Caco-2 (cell line): Measurements from ENCODE around the gene ZSWIM1. TPM values are rescaled to one million over a fixed set of nuclear protein-coding genes. Genes with fewer than 3 reads are reported as not detected.
A peak's percentile ranks its signal among the peaks of the same experiment; 100 is the strongest.

Source experiments
- Bru-seq: library from RNA; stranded (reverse); fragments of 400-500 nt; gene quantifications from one replicate; lab custom pipeline; 2021; lab: Mats Ljungman, UMichigan
- BruChase-seq, 2 experiments: library from RNA; stranded (reverse); fragments of 400-500 nt; gene quantifications; one replicate each; lab custom pipeline; 2021; lab: Mats Ljungman, UMichigan
- BruUV-seq: library from RNA; stranded (reverse); fragments of 400-500 nt; replicated peaks from 2 replicates; lab custom pipeline; 2021; lab: Mats Ljungman, UMichigan
- CTCF ChIA-PET: fragments of 300-600 bp; sonication (Branson Sonifier 250); formaldehyde crosslinking; loops from one replicate; lab custom pipeline; 2022; ENCODE audit warnings: antibody characterized with exemption; lab: Charles Lee
- POLR2A ChIA-PET: fragments of 300-600 bp; sonication (Branson Sonifier 250); formaldehyde crosslinking; loops from one replicate; lab custom pipeline; 2022; ENCODE audit warnings: antibody characterized with exemption; lab: Charles Lee
- DNase-seq, 2 experiments: peaks; one replicate each; pipeline versions ENCODE4 v3.0.0 to v3.0.0-alpha.2; 2020 to 2022
- H3K27me3 ChIP-seq: replicated peaks from 2 replicates; pipeline ENCODE4 v1.6.0; 2011; ENCODE audit warnings: low read length; ENCODE audit not compliant: control insufficient read depth, insufficient read depth
- H3K36me3 ChIP-seq: 2 replicates; pipeline ENCODE4 v1.5.1; 2011; ENCODE audit warnings: low read length; ENCODE audit not compliant: control insufficient read depth, insufficient read depth
- H3K4me1 ChIP-seq: fragments of 250-450 bp; sonication (Bioruptor Pico); 2 replicates; pipeline ENCODE4 v1.5.1; 2020; ENCODE audit warnings: mild to moderate bottlenecking
- H3K4me3 ChIP-seq: 2 replicates; pipeline ENCODE4 v1.5.1; 2011; ENCODE audit warnings: low read depth, mild to moderate bottlenecking, control low read depth, low read length
- H3K9me3 ChIP-seq: fragments of 250-450 bp; sonication (Bioruptor Pico); 2 replicates; pipeline ENCODE4 v1.5.1; 2020; ENCODE audit warnings: mild to moderate bottlenecking, moderate library complexity
- H3K27ac Mint-ChIP-seq: one replicate; pipeline ENCODE4 v1.8.0; 2022; ENCODE audit warnings: mixed read lengths; ENCODE audit not compliant: unreplicated experiment
- H3K27me3 Mint-ChIP-seq: one replicate; pipeline ENCODE4 v1.8.0; 2022; ENCODE audit warnings: mixed read lengths; ENCODE audit not compliant: insufficient read depth, unreplicated experiment
- H3K36me3 Mint-ChIP-seq: one replicate; pipeline ENCODE4 v1.8.0; 2022; ENCODE audit warnings: mild to moderate bottlenecking, mixed read lengths; ENCODE audit not compliant: insufficient read depth, unreplicated experiment
- H3K4me1 Mint-ChIP-seq: one replicate; pipeline ENCODE4 v1.8.0; 2022; ENCODE audit warnings: low read depth, mixed read lengths; ENCODE audit not compliant: unreplicated experiment
- H3K4me3 Mint-ChIP-seq: one replicate; pipeline ENCODE4 v1.8.0; 2022; ENCODE audit warnings: mild to moderate bottlenecking, moderate library complexity, mixed read lengths; ENCODE audit not compliant: unreplicated experiment
- H3K9me3 Mint-ChIP-seq: one replicate; pipeline ENCODE4 v1.8.0; 2022; ENCODE audit warnings: mixed read lengths; ENCODE audit not compliant: unreplicated experiment
- CTCF ChIP-seq, 2 experiments: fragments of 200-600 bp in 1 of 2; IDR thresholded peaks; 1 replicate in 1 of 2; 2 replicates in 1 of 2; pipeline versions ENCODE4 v1.5.1 to v1.8.0; 2011 to 2022; ENCODE audit warnings: antibody characterized with exemption in 1 of 2, control low read depth in 1 of 2, inconsistent platforms in 1 of 2, low read depth in 1 of 2, low read length in 1 of 2, mild to moderate bottlenecking in 1 of 2, moderate library complexity in 1 of 2; ENCODE audit not compliant: insufficient read depth in 1 of 2, severe bottlenecking in 1 of 2, unreplicated experiment in 1 of 2
- intact Hi-C: fragments of 100-400 bp; cut with micrococcal nuclease; formaldehyde crosslinking; loops from one replicate; pipeline ENCODE4 v1.10.0; 2022; ENCODE audit not compliant: unreplicated experiment
- long read RNA-seq: library from polyadenylated mRNA; stranded (forward); transcript quantifications from one replicate; pipeline ENCODE4 v2.0.0, GENCODE V29; 2022
- total RNA-seq: library from RNA; stranded (reverse); gene quantifications from 2 replicates; pipeline ENCODE4 v1.2.3, GENCODE V29; 2022

ZSWIM1 gene
- total RNA-seq (24.8 and 27.3 TPM in 2 replicates), Bru-seq, nascent RNA (percentile 84 among the genes with signal in this experiment), BruChase-seq, experiment 1, labeled RNA remaining after a 2-hour chase (percentile 89 among the genes with signal in this experiment), BruChase-seq, experiment 2, labeled RNA remaining after a 6-hour chase (percentile 72 among the genes with signal in this experiment)
- long read RNA-seq, partial matches to known transcripts: 5 of 7 reads
- long read RNA-seq, other reads (novel, unspliced or antisense): 0 of 7 reads

- BruUV-seq: TSS peak; percentile 77
- Histone ChIP-seq H3K27me3 (no peaks in the 10 kb centered on the region), H3K4me1 (no peaks in the 10 kb centered on the region), H3K4me3 (peak within 1 kb of the TSS; percentile 66), H3K9me3 (no peaks in the 10 kb centered on the region), H3K36me3 (peaks cover 7% of the 10 kb centered on the region)
- TF ChIP-seq CTCF (IDR thresholded peaks at IDR 0.05; ENCODE audit: insufficient read depth in 1 of 2, low read depth in 1 of 2, low read length in 1 of 2, severe bottlenecking in 1 of 2, unreplicated experiment in 1 of 2): no peak
- Mint-ChIP-seq H3K36me3 (peaks cover 25% of the 10 kb centered on the region), H3K27me3 (no peaks in the 10 kb centered on the region), H3K9me3 (no peaks in the 10 kb centered on the region), H3K27ac (peak within 1 kb of the TSS; percentile 95), H3K4me3 (peak within 1 kb of the TSS; percentile 96), H3K4me1 (peaks cover 19% of the 10 kb centered on the region)
- DNase-seq: peak; percentile 100
- intact Hi-C loops: loop anchor here (1.0 kb wide), 2 partner anchors 9 to 24 kb away; partner anchors contain the start of genes ACOT8 and ZSWIM3
- ChIA-PET CTCF (interaction anchor here (0.5 to 2.2 kb wide), 14 partner anchors 10 to 365 kb away, joined by 3 to 34 read pairs (median 4); partner anchors contain the start of genes CTSA and NEURL2), POLR2A (interaction anchor here (0.5 to 2.2 kb wide), 23 partner anchors 9 to 972 kb away, joined by 3 to 34 read pairs (median 5); partner anchors contain the start of genes CTSA, DNTTIP1, NEURL2 and PCIF1)
These were observed at the start of gene ZSWIM1 for GRCh38 chr20:45880988-45881788. ZSWIM1 (plus strand) TSS chr20:45881227; CDS start chr20:45882593, 1,366 bp downstream.

- H3K4me1 ChIP-seq: peaks cover 13% of the 10 kb centered on the region
- POLR2A ChIA-PET: no interaction called here
- intact Hi-C loops: loop anchor here (1.0 kb wide), 2 partner anchors 20 to 25 kb away; partner anchors contain the start of genes ACOT8, UBE2C and ZSWIM3
These were observed 48.4 kb upstream of the ZSWIM1 start for GRCh38 chr20:45832619-45833018.

More at GRCh38 chr20:45832619-45833018, 48.4 kb upstream of the ZSWIM1 start:
- Histone ChIP-seq H3K27me3 (no peaks in the 10 kb centered on the region), H3K9me3 (no peaks in the 10 kb centered on the region), H3K36me3 (no peaks in the 10 kb centered on the region), H3K4me3 (no peak overlapping the region)
- no peaks in the 10 kb centered on the region for H3K36me3 Mint-ChIP-seq
- H3K27ac Mint-ChIP-seq: peak overlapping the region; percentile 53
- peaks cover 15% of the 10 kb centered on the region for H3K4me1 Mint-ChIP-seq
- H3K27me3 Mint-ChIP-seq: no peaks in the 10 kb centered on the region
- H3K4me3 Mint-ChIP-seq: peak overlapping the region; percentile 71
- no peak for TF ChIP-seq CTCF (IDR thresholded peaks at IDR 0.05; ENCODE audit: insufficient read depth in 1 of 2, low read depth in 1 of 2, low read length in 1 of 2, severe bottlenecking in 1 of 2, unreplicated experiment in 1 of 2)
- BruUV-seq: no TSS peak
- H3K9me3 Mint-ChIP-seq: no peaks in the 10 kb centered on the region
- no peak for DNase-seq
- CTCF ChIA-PET: no interaction called here
